CD8-positive, alpha-beta memory T cell (primary cell): ENCODE measurements around the gene RBP4. TPM values are rescaled to one million over a fixed set of nuclear protein-coding genes. Genes with fewer than 3 reads are reported as not detected.

Experiments
- CTCF ChIA-PET: fragments of 350-600 bp; sonication (Branson Sonifier 250); formaldehyde crosslinking; loops from one replicate; lab custom pipeline; 2021; ENCODE audit warnings: antibody characterized with exemption; lab: Charles Lee
- POLR2A ChIA-PET: fragments of 350-600 bp; sonication (Branson Sonifier 250); formaldehyde crosslinking; loops from one replicate; lab custom pipeline; 2021; ENCODE audit warnings: antibody characterized with exemption; lab: Charles Lee
- DNase-seq, 5 donors: peaks; one replicate each; pipeline versions ENCODE4 v3.0.0 to v3.0.0-alpha.2; 2020 to 2022; ENCODE audit warnings: mixed read lengths in 1 of 5
- H3K27ac ChIP-seq: one replicate; pipeline ENCODE4 v1.7.0; 2013; ENCODE audit warnings: low read depth, mild to moderate bottlenecking, low read length, moderate library complexity
- H3K27me3 ChIP-seq: 2 replicates; pipeline ENCODE4 v1.7.0; 2013; ENCODE audit warnings: low read length, mild to moderate bottlenecking; ENCODE audit not compliant: insufficient read depth, poor library complexity, severe bottlenecking
- H3K36me3 ChIP-seq: 2 replicates; pipeline ENCODE4 v1.7.0; 2013; ENCODE audit warnings: mild to moderate bottlenecking, low read length, moderate library complexity; ENCODE audit not compliant: insufficient read depth
- H3K4me1 ChIP-seq: 2 replicates; pipeline ENCODE4 v1.7.0; 2013; ENCODE audit warnings: mild to moderate bottlenecking, low read length, moderate library complexity; ENCODE audit not compliant: insufficient read depth
- H3K4me3 ChIP-seq: 2 replicates; pipeline ENCODE4 v1.7.0; 2013; ENCODE audit warnings: mild to moderate bottlenecking, low read length
- H3K9me3 ChIP-seq: 2 replicates; pipeline ENCODE4 v1.7.0; 2013; ENCODE audit warnings: mild to moderate bottlenecking, low read length
- H3K27ac Mint-ChIP-seq, 8 donors: one replicate each; pipeline ENCODE4 v1.8.0; 2020 to 2021; ENCODE audit warnings: mixed read lengths in 8 of 8, mild to moderate bottlenecking in 6 of 8, inconsistent platforms in 3 of 8, moderate library complexity in 3 of 8
- H3K27me3 Mint-ChIP-seq, 2 donors: one replicate each; pipeline ENCODE4 v1.8.0; 2020 to 2021; ENCODE audit warnings: mixed read lengths in 2 of 2, mild to moderate bottlenecking in 1 of 2, moderate library complexity in 1 of 2
- H3K36me3 Mint-ChIP-seq, 3 donors: one replicate each; pipeline ENCODE4 v1.8.0; 2020 to 2021; ENCODE audit warnings: mixed read lengths in 3 of 3, inconsistent platforms in 1 of 3, mild to moderate bottlenecking in 1 of 3
- H3K4me1 Mint-ChIP-seq, 3 donors: one replicate each; pipeline ENCODE4 v1.8.0; 2020 to 2021; ENCODE audit warnings: mixed read lengths in 3 of 3, inconsistent platforms in 1 of 3, mild to moderate bottlenecking in 1 of 3
- H3K4me3 Mint-ChIP-seq, 7 donors: one replicate each; pipeline ENCODE4 v1.8.0; 2020 to 2021; ENCODE audit warnings: mixed read lengths in 7 of 7, mild to moderate bottlenecking in 6 of 7, moderate library complexity in 4 of 7, inconsistent platforms in 2 of 7
- H3K9me3 Mint-ChIP-seq, 5 donors: one replicate each; pipeline ENCODE4 v1.8.0; 2020 to 2022; ENCODE audit warnings: mixed read lengths in 5 of 5, mild to moderate bottlenecking in 3 of 5, moderate library complexity in 2 of 5, inconsistent platforms in 1 of 5
- polyA plus RNA-seq: library from polyadenylated mRNA; unstranded; fragments of 300-500 nt; fragmentation: Illumina TruSeq; gene quantifications from one replicate; pipeline ENCODE4 v1.2.3, GENCODE V29; 2021
- total RNA-seq, 2 experiments: library from RNA; stranded (reverse); gene quantifications; one replicate each; pipeline ENCODE4 v1.2.3, GENCODE V29; 2021

Gene RBP4
- total and polyA plus RNA-seq, 3 experiments from 2014 or later, result not detected

- H3K4me3 Mint-ChIP-seq, result no peak overlapping the region
- no peaks in the 10 kb centered on the region for H3K36me3 Mint-ChIP-seq
- H3K9me3 Mint-ChIP-seq, result peaks cover 0 to 2% (median 0%) of the 10 kb centered on the region in 5 donors
- no peaks in the 10 kb centered on the region for H3K9me3 ChIP-seq
- DNase-seq, result no peak
- no peaks in the 10 kb centered on the region for H3K36me3 ChIP-seq
- no peak overlapping the region for H3K27ac Mint-ChIP-seq
- ChIA-PET POLR2A (no interaction called here), CTCF (no interaction called here)
- no peak overlapping the region for H3K27ac ChIP-seq
- peaks cover 9 to 16% of the 10 kb centered on the region in 2 donors for H3K27me3 Mint-ChIP-seq
- no peaks in the 10 kb centered on the region for H3K4me1 Mint-ChIP-seq
- no peaks in the 10 kb centered on the region for H3K27me3 ChIP-seq
- H3K4me1 ChIP-seq, result no peaks in the 10 kb centered on the region
- H3K4me3 ChIP-seq, result no peak overlapping the region
These were observed 7.3 kb downstream of the RBP4 start for GRCh38 chr10:93593749-93594148.

GRCh38 chr10:93593254-93593653 lies 7.8 kb downstream of the RBP4 start:
- peaks cover 0 to 2% (median 0%) of the 10 kb centered on the region in 5 donors for H3K9me3 Mint-ChIP-seq
- H3K4me1 Mint-ChIP-seq, result no peaks in the 10 kb centered on the region
- Histone ChIP-seq H3K27me3 (no peaks in the 10 kb centered on the region), H3K9me3 (no peaks in the 10 kb centered on the region), H3K27ac (no peak overlapping the region), H3K36me3 (no peaks in the 10 kb centered on the region), H3K4me3 (no peak overlapping the region), H3K4me1 (no peaks in the 10 kb centered on the region)
- no peaks in the 10 kb centered on the region for H3K36me3 Mint-ChIP-seq
- POLR2A ChIA-PET, result no interaction called here
- no peak for DNase-seq
- H3K4me3 Mint-ChIP-seq, result no peak overlapping the region
- H3K27ac Mint-ChIP-seq, result no peak overlapping the region
- H3K27me3 Mint-ChIP-seq, result peaks cover 7 to 19% of the 10 kb centered on the region in 2 donors
- CTCF ChIA-PET, result no interaction called here

DNA sequence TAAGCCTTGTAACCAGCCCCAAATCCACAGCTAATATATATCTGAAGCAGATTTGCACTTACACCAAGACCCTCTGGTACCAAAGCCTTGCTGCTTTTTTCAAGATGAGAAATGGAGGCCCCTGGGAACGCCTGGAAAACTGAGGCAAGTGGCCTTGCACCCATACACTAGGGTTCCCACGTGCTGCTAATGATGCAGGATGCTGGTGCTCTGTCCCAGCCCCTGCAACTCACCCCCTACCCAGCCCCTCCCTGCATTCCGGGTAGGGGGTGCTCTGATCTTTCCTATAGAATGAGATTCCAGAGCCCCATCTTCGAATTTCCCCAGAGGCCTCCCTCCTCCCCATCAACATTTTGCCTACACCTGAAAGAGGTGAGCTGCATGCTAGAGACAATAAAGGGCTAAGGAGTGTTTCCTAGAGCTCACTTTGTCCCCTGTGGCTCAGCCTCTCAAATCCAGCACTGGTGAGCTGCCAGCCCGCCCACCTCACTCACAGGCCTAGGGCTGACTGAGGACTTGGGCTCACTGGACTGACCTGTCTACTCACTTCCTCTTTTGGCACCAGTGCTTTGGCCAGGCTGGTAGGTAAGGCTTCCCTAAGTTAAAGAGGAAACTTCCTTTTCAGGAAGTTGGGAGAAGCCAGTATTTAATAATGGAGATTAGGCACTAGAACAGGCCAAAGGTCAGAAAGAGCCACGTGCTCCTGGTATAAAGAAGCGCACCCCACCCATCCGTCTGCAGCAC lies 9.8 kb downstream of the RBP4 start:
- no peaks in the 10 kb centered on the region for H3K36me3 ChIP-seq
- CTCF ChIA-PET, result no interaction called here

DNA sequence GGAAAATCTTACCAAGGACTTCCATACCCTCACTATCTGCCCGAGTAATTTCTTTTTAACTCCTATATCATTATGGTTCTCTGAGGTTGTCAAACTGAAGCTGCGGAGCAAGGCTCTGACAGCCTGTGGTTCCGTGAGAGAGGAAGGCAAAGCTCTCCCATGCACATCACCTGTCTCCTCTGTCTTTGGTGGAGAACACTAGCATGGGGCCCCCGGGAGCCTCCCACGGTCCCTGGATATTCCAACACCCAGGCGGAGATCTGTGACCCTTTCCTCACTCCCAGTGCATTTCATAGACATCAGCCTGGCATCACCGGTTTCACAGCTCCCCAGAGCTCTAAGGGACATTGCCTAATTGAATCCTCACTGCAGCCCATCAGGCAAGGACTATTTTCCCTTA lies 10.4 kb downstream of the RBP4 start:
- H3K4me3 Mint-ChIP-seq, result no peak overlapping the region
- no peaks in the 10 kb centered on the region for H3K36me3 Mint-ChIP-seq
- no peak overlapping the region for H3K4me3 ChIP-seq
- H3K4me1 ChIP-seq, result no peaks in the 10 kb centered on the region
- H3K36me3 ChIP-seq, result no peaks in the 10 kb centered on the region
- H3K27ac ChIP-seq, result no peak overlapping the region
- CTCF ChIA-PET, result no interaction called here
- H3K9me3 Mint-ChIP-seq, result no peaks in the 10 kb centered on the region
- H3K4me1 Mint-ChIP-seq, result no peaks in the 10 kb centered on the region
- no peak overlapping the region for H3K27ac Mint-ChIP-seq
- POLR2A ChIA-PET, result no interaction called here
- DNase-seq, result no peak
- no peaks in the 10 kb centered on the region for H3K27me3 ChIP-seq
- H3K27me3 Mint-ChIP-seq, result peaks cover 5 to 20% of the 10 kb centered on the region in 2 donors
- H3K9me3 ChIP-seq, result no peaks in the 10 kb centered on the region

More for the DNA sequence above, 9.8 kb downstream of the RBP4 start:
- no peaks in the 10 kb centered on the region for H3K4me1 Mint-ChIP-seq
- H3K27ac Mint-ChIP-seq, result no peak overlapping the region
- Histone ChIP-seq H3K4me3 (no peak overlapping the region), H3K9me3 (no peaks in the 10 kb centered on the region), H3K27ac (no peak overlapping the region), H3K27me3 (no peaks in the 10 kb centered on the region), H3K4me1 (no peaks in the 10 kb centered on the region)
- POLR2A ChIA-PET, result no interaction called here
- H3K4me3 Mint-ChIP-seq, result no peak overlapping the region
- no peaks in the 10 kb centered on the region for H3K36me3 Mint-ChIP-seq
- no peaks in the 10 kb centered on the region for H3K9me3 Mint-ChIP-seq
- no peak for DNase-seq
- peaks cover 5 to 20% of the 10 kb centered on the region in 2 donors for H3K27me3 Mint-ChIP-seq

DNA sequence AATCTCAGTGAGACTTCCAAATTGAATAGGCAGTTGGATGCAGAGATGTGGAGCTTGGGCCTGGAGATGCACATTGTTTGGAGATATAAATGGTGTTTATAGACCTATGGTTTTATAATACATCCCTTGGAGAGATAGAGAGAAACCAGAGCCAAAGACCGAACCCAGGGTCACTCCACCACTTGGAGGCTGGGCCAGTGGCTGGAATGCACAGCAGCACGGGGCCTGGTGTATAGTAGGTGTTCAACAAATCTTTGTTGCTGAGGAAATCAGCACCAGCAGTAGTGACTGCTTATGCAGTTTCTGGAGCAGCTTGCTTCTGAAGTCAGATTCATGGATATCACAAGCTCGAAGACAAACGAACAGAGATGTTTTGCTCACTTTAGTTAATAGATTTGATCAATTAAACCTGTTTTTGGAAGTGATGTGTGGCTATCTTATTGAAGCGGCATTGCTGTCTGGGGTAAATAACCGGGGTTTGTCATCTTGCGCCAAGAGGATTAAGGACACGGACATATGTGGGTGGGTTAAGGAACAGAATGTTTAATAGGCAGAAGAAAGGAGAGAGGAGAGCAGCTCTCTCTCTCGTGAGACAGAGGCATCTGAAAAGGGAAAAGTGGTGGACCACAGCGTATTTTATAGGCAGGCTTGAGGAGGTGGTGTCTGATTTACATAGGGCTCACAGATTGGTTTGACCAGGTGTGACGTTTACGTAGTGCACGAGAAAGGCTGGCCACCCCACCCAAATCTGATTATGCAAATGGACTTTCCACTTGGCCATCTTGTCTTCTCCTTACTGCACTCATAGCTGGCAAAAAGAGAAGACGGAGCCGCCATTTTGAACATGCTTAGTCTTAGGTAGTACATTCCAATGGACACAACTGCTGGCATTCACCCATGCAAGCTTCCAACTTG lies 11.1 kb downstream of the RBP4 start:
- DNase-seq, result no peak
- H3K27me3 Mint-ChIP-seq, result peaks cover 5 to 16% of the 10 kb centered on the region in 2 donors
- ChIA-PET POLR2A (no interaction called here), CTCF (no interaction called here)
- no peak overlapping the region for H3K27ac ChIP-seq
- H3K27me3 ChIP-seq, result no peaks in the 10 kb centered on the region
- no peak overlapping the region for H3K4me3 ChIP-seq
- H3K36me3 ChIP-seq, result no peaks in the 10 kb centered on the region
- no peaks in the 10 kb centered on the region for H3K36me3 Mint-ChIP-seq
- no peaks in the 10 kb centered on the region for H3K4me1 ChIP-seq
- H3K27ac Mint-ChIP-seq, result no peak overlapping the region
- H3K9me3 ChIP-seq, result no peaks in the 10 kb centered on the region
- H3K9me3 Mint-ChIP-seq, result no peaks in the 10 kb centered on the region
- no peaks in the 10 kb centered on the region for H3K4me1 Mint-ChIP-seq
- no peak overlapping the region for H3K4me3 Mint-ChIP-seq

- Histone ChIP-seq H3K9me3 (no peaks in the 10 kb centered on the region), H3K36me3 (no peaks in the 10 kb centered on the region), H3K27ac (no peak overlapping the region), H3K4me3 (no peak overlapping the region), H3K27me3 (no peaks in the 10 kb centered on the region), H3K4me1 (no peaks in the 10 kb centered on the region)
- no peak for DNase-seq
- ChIA-PET CTCF (no interaction called here), POLR2A (no interaction called here)
- peaks cover 2 to 10% (median 8%) of the 10 kb centered on the region in 5 donors for H3K9me3 Mint-ChIP-seq
- no peak overlapping the region for H3K4me3 Mint-ChIP-seq
- peaks cover 3 to 23% of the 10 kb centered on the region in 2 donors for H3K27me3 Mint-ChIP-seq
- H3K36me3 Mint-ChIP-seq, result peaks cover 0 to 3% (median 0%) of the 10 kb centered on the region in 3 donors
- no peaks in the 10 kb centered on the region for H3K4me1 Mint-ChIP-seq
- H3K27ac Mint-ChIP-seq, result no peak overlapping the region
These were observed 16.6 kb downstream of the RBP4 start for GRCh38 chr10:93584445-93584844.

DNA sequence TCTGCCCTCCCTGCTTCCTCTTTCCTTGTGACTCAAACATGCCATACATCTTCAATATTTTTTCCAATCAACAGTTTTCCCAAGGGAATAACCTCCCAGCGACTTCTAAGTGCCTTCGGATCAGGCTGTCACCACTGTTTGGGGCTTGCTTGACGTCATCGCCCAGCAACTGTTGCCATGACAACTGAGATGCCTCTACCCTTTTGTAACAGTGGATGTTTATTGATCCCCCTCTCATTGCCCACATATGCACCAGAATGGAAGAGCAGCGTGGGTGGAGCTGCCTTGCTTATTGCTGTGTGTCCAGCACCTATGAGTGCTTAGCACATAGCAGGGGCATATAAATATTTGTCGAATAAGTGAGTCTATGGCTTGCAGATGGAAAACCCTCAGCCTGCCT lies 20.2 kb downstream of the RBP4 start:
- Histone ChIP-seq H3K27me3 (no peaks in the 10 kb centered on the region), H3K4me1 (no peaks in the 10 kb centered on the region), H3K27ac (no peak overlapping the region), H3K9me3 (no peaks in the 10 kb centered on the region), H3K4me3 (no peak overlapping the region), H3K36me3 (no peaks in the 10 kb centered on the region)
- Mint-ChIP-seq H3K4me3 (no peak overlapping the region), H3K27me3 (peaks cover 8 to 20% of the 10 kb centered on the region in 2 donors), H3K36me3 (peaks cover 0 to 5% (median 0%) of the 10 kb centered on the region in 3 donors), H3K4me1 (no peaks in the 10 kb centered on the region), H3K9me3 (peaks cover 2 to 14% (median 8%) of the 10 kb centered on the region in 5 donors), H3K27ac (no peak overlapping the region)
- ChIA-PET CTCF (no interaction called here), POLR2A (no interaction called here)
- DNase-seq, result no peak
